ENCODE results near the gene TSPAN9.

TSPAN9 gene

DNA sequence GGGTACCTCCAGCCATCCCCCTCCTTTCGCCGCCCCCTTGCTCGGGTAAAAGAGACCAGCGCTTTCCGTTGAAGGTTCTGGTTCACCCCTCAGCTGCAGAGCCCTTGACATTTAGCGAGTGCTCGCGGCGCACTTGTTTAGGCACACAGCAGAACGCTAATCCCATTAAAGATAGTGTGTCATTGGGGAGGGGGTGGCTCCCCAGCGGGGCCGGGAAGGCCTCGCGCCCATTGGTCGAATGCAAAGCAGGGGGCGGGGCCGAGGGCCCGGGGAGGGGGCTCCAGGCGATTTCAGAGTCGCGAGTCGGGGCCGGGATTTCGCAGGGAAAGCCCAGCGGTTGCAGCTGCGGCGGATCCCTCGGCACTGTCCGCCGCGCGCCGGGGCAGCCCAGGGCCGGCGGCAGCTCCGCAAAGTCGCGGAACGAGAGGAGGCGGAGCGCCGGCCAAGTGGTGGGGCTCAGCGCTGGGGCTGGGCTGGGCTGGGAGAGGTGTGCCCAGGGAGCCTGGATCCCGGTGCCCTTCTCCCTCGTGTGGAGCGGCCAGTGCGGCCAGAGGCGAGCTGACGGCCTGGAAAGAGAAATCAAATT is 122.9 kb downstream of the TSPAN9 start:
- TF ChIP-seq FOXP2 (optimal IDR thresholded peaks at IDR 0.05; ENCODE audit: borderline replicate concordance, extremely low read depth, extremely low read length, insufficient read depth) (no peak), POLR2AphosphoS5 (IDR thresholded peaks at IDR 0.05; ENCODE audit: low read depth, low read length) (no peak), TAF1 (IDR thresholded peaks at IDR 0.05; ENCODE audit: borderline replicate concordance, insufficient read depth, low read length) (no peak)

- TF ChIP-seq REST (IDR thresholded peaks at IDR 0.05; ENCODE audit: insufficient read depth in 1 of 2, low read depth in 2 of 2, low read length in 2 of 2) (no peak), POLR2AphosphoS5 (IDR thresholded peaks at IDR 0.05; ENCODE audit: low read depth, low read length) (no peak), TAF1 (IDR thresholded peaks at IDR 0.05; ENCODE audit: borderline replicate concordance, insufficient read depth, low read length) (no peak), SIN3A (IDR thresholded peaks at IDR 0.05; ENCODE audit: borderline replicate concordance, insufficient read depth, low read length) (no peak), FOXP2 (optimal IDR thresholded peaks at IDR 0.05; ENCODE audit: borderline replicate concordance, extremely low read depth, extremely low read length, insufficient read depth) (no peak)
These were observed 123.6 kb downstream of the TSPAN9 start for GRCh38 chr12:3200814-3201233.

GRCh38 chr12:3201339-3202051 is 124.3 kb downstream of the TSPAN9 start:
- TF ChIP-seq SIN3A (IDR thresholded peaks at IDR 0.05; ENCODE audit: borderline replicate concordance, insufficient read depth, low read length): no peak
- TF ChIP-seq TAF1 (IDR thresholded peaks at IDR 0.05; ENCODE audit: borderline replicate concordance, insufficient read depth, low read length): no peak
- no peak for TF ChIP-seq FOXP2 (optimal IDR thresholded peaks at IDR 0.05; ENCODE audit: borderline replicate concordance, extremely low read depth, extremely low read length, insufficient read depth)
- TF ChIP-seq REST (IDR thresholded peaks at IDR 0.05; ENCODE audit: insufficient read depth in 1 of 2, low read depth in 2 of 2, low read length in 2 of 2): no peak
- no peak for TF ChIP-seq POLR2AphosphoS5 (IDR thresholded peaks at IDR 0.05; ENCODE audit: low read depth, low read length)

GRCh38 chr12:3202096-3202495 is 124.9 kb downstream of the TSPAN9 start:
- no peak for TF ChIP-seq SIN3A (IDR thresholded peaks at IDR 0.05; ENCODE audit: borderline replicate concordance, insufficient read depth, low read length)

GRCh38 chr12:3202734-3203446 is 125.7 kb downstream of the TSPAN9 start:
- no peak for TF ChIP-seq SIN3A (IDR thresholded peaks at IDR 0.05; ENCODE audit: borderline replicate concordance, insufficient read depth, low read length)
- TF ChIP-seq POLR2AphosphoS5 (IDR thresholded peaks at IDR 0.05; ENCODE audit: low read depth, low read length): no peak
- TF ChIP-seq FOXP2 (optimal IDR thresholded peaks at IDR 0.05; ENCODE audit: borderline replicate concordance, extremely low read depth, extremely low read length, insufficient read depth): no peak
- no peak for TF ChIP-seq REST (IDR thresholded peaks at IDR 0.05; ENCODE audit: insufficient read depth in 1 of 2, low read depth in 2 of 2, low read length in 2 of 2)
- TF ChIP-seq TAF1 (IDR thresholded peaks at IDR 0.05; ENCODE audit: borderline replicate concordance, insufficient read depth, low read length): no peak

DNA sequence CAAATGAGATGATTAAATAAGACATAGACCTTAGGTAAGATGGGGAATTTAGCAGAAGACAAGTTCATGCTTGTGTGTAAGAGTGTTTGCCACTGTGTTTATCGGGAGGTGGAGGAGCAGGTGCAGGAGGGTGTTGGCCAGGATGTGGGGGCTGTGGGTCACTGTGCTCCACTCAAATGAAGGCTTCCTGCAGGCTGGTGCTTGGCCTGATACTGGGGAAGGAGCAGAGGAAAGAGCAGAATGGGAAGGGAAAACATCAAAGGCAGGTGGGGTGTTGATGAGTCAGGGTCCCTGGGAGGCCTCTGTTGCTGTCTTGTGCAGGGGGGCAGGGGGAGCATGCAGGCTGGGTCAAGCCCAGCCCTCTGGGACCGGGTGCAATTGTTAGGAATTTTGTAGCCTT is 126.5 kb downstream of the TSPAN9 start:
- TF ChIP-seq TAF1 (IDR thresholded peaks at IDR 0.05; ENCODE audit: borderline replicate concordance, insufficient read depth, low read length) (no peak), FOXP2 (optimal IDR thresholded peaks at IDR 0.05; ENCODE audit: borderline replicate concordance, extremely low read depth, extremely low read length, insufficient read depth) (no peak), SIN3A (IDR thresholded peaks at IDR 0.05; ENCODE audit: borderline replicate concordance, insufficient read depth, low read length) (no peak), POLR2AphosphoS5 (IDR thresholded peaks at IDR 0.05; ENCODE audit: low read depth, low read length) (no peak), REST (IDR thresholded peaks at IDR 0.05; ENCODE audit: insufficient read depth in 1 of 2, low read depth in 2 of 2, low read length in 2 of 2) (no peak)
